Mesendoderm (in vitro differentiated cells): ENCODE measurements around the gene GNAI1.

Experiments
- DNase-seq: peaks from one replicate; pipeline ENCODE4 v3.0.0; 2013
- H2AK5ac ChIP-seq: 2 replicates; pipeline ENCODE4 v1.6.1; 2013; ENCODE audit warnings: low read length, inconsistent platforms
- H2BK120ac ChIP-seq: 2 replicates; pipeline ENCODE4 v1.6.1; 2013; ENCODE audit warnings: low read depth, mild to moderate bottlenecking, low read length, moderate library complexity, mixed read lengths
- H2BK15ac ChIP-seq: replicated peaks from 2 replicates; pipeline ENCODE4 v1.6.1; 2013; ENCODE audit warnings: low read depth, mild to moderate bottlenecking, moderate library complexity
- H2BK5ac ChIP-seq: 2 replicates; pipeline ENCODE4 v1.6.1; 2013; ENCODE audit warnings: low read length, inconsistent platforms
- H3K18ac ChIP-seq: 2 replicates; pipeline ENCODE4 v1.6.1; 2013; ENCODE audit warnings: mild to moderate bottlenecking, low read length, mixed read lengths
- H3K23ac ChIP-seq: one replicate; pipeline ENCODE4 v1.6.1; 2013; ENCODE audit warnings: low read length
- H3K27ac ChIP-seq: 2 replicates; pipeline ENCODE4 v1.5.1; 2013; ENCODE audit warnings: low read depth, mild to moderate bottlenecking, inconsistent platforms, low read length, moderate library complexity
- H3K27me3 ChIP-seq: 2 replicates; pipeline ENCODE4 v1.6.1; 2013; ENCODE audit warnings: low read length, control low read depth, mild to moderate bottlenecking, inconsistent platforms; ENCODE audit not compliant: insufficient read depth, poor library complexity
- H3K36me3 ChIP-seq: 2 replicates; pipeline ENCODE4 v1.6.1; 2013; ENCODE audit warnings: low read length, inconsistent platforms; ENCODE audit not compliant: control insufficient read depth, insufficient read depth
- H3K4ac ChIP-seq: one replicate; pipeline ENCODE4 v1.6.1; 2013; ENCODE audit warnings: low read depth, mild to moderate bottlenecking, low read length, moderate library complexity
- H3K4me1 ChIP-seq: 2 replicates; pipeline ENCODE4 v1.6.1; 2013; ENCODE audit warnings: low read depth, low read length, inconsistent platforms; ENCODE audit not compliant: control insufficient read depth
- H3K4me2 ChIP-seq: 2 replicates; pipeline ENCODE4 v1.6.1; 2013; ENCODE audit warnings: low read length
- H3K4me3 ChIP-seq: 2 replicates; pipeline ENCODE4 v1.5.1; 2013; ENCODE audit warnings: mild to moderate bottlenecking, low read length
- H3K56ac ChIP-seq: one replicate; pipeline ENCODE4 v1.6.1; 2013; ENCODE audit warnings: low read length
- H3K79me1 ChIP-seq: 2 replicates; pipeline ENCODE4 v1.6.1; 2013; ENCODE audit warnings: low read length, inconsistent platforms
- H3K79me2 ChIP-seq: 2 replicates; pipeline ENCODE4 v1.6.1; 2013; ENCODE audit warnings: mild to moderate bottlenecking, low read length; ENCODE audit not compliant: control insufficient read depth, insufficient read depth
- H3K9ac ChIP-seq: 2 replicates; pipeline ENCODE4 v1.6.1; 2013; ENCODE audit warnings: low read length, inconsistent platforms
- H4K5ac ChIP-seq: one replicate; pipeline ENCODE4 v1.6.1; 2013; ENCODE audit warnings: low read length
- H4K8ac ChIP-seq: one replicate; pipeline ENCODE4 v1.6.1; 2013; ENCODE audit warnings: low read depth, mild to moderate bottlenecking, control low read depth, low read length, moderate library complexity
- WGBS: extraction: QIAGEN DNeasy Blood & Tissue Kit; methylation state at CpG from one replicate; pipeline ENCODE4 v1.1.7; 2013; ENCODE audit warnings: low lambda C conversion rate, missing lambda C conversion rate; ENCODE audit not compliant: insufficient coverage; ENCODE audit errors: extremely low coverage; 5-methylcytosine and 5-hydroxymethylcytosine counted together

Gene GNAI1

GRCh38 chr7:80139236-80139635 lies 4.6 kb downstream of the GNAI1 start:
- peaks cover 13% of the 10 kb centered on the region for H3K79me1 ChIP-seq
- H3K9ac ChIP-seq, result no peak overlapping the region
- no peak overlapping the region for H3K56ac ChIP-seq
- H4K5ac ChIP-seq, result no peak overlapping the region
- DNase-seq, result no peak
- no peak overlapping the region for H2BK5ac ChIP-seq
- no peak overlapping the region for H3K18ac ChIP-seq
- H4K8ac ChIP-seq, result no peak overlapping the region
- H3K4me2 ChIP-seq, result no peak overlapping the region
- no peaks in the 10 kb centered on the region for H3K27me3 ChIP-seq
- H3K79me2 ChIP-seq, result peaks cover 58% of the 10 kb centered on the region
- no peak overlapping the region for H2AK5ac ChIP-seq
- no peak overlapping the region for H2BK15ac ChIP-seq
- peaks cover 6% of the 10 kb centered on the region for H3K4me1 ChIP-seq
- H3K4me3 ChIP-seq, result no peak overlapping the region
- H3K27ac ChIP-seq, result no peak overlapping the region
- no peak overlapping the region for H3K4ac ChIP-seq
- no peaks in the 10 kb centered on the region for H3K36me3 ChIP-seq
- no peak overlapping the region for H3K23ac ChIP-seq
- no peak overlapping the region for H2BK120ac ChIP-seq
- WGBS, result no CpG with 5 or more reads among the region's 1 CpG

DNA sequence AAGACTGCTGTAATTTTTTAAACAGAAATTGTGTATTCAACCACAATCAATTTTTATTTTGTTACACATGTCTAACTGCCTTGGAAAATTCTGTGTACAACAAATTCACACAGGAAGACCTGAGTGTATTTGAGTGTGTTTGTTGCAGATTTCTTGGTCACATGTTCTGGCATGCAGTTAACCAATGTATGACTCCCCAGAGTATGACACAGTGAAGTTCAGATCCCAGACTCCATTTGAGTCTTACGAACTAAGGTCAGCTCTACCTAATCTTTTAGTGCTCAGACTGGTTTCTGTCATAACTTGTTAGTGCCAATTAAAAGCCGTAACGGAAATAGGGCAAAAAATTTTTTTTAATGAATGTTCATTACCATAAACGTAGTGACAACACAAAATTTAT lies 5.8 kb downstream of the GNAI1 start:
- H2BK120ac ChIP-seq, result no peak overlapping the region
- no peak overlapping the region for H2BK5ac ChIP-seq
- H3K18ac ChIP-seq, result no peak overlapping the region
- no peak overlapping the region for H3K23ac ChIP-seq
- H2AK5ac ChIP-seq, result no peak overlapping the region
- no peak overlapping the region for H3K9ac ChIP-seq
- no peak overlapping the region for H3K27ac ChIP-seq
- peaks cover 6% of the 10 kb centered on the region for H3K4me1 ChIP-seq
- H3K56ac ChIP-seq, result no peak overlapping the region
- no peak overlapping the region for H4K8ac ChIP-seq
- WGBS, result no CpG with 5 or more reads among the region's 4 CpGs
- no peak overlapping the region for H4K5ac ChIP-seq
- H3K27me3 ChIP-seq, result no peaks in the 10 kb centered on the region
- no peak overlapping the region for H3K4ac ChIP-seq
- H3K36me3 ChIP-seq, result no peaks in the 10 kb centered on the region
- H3K4me2 ChIP-seq, result no peak overlapping the region
- no peak overlapping the region for H2BK15ac ChIP-seq
- DNase-seq, result no peak
- peaks cover 58% of the 10 kb centered on the region for H3K79me2 ChIP-seq
- no peak overlapping the region for H3K4me3 ChIP-seq
- peaks cover 13% of the 10 kb centered on the region for H3K79me1 ChIP-seq

DNA sequence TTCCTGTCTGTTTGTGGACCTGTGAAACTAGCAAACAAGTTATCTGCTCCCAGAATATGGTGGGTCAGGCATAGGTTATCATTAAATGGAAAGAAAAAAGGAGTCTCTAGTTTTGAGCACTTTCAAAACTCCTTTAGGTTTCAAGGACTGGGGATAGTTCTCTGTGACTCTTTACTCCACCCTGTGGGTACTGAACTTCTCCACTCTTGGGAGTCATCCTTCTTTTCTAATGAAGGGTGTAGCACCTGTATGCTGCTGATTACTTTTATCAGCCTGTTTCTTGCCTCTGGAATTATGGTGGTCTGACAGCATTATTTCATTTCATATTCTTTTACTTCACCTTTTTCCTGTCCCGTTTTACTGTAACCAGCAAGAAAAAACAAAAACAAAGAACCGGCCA lies 6.7 kb downstream of the GNAI1 start:
- no peak overlapping the region for H3K4me2 ChIP-seq
- no peak overlapping the region for H4K5ac ChIP-seq
- no peaks in the 10 kb centered on the region for H3K27me3 ChIP-seq
- H3K18ac ChIP-seq, result no peak overlapping the region
- H3K79me1 ChIP-seq, result peaks cover 11% of the 10 kb centered on the region
- H3K36me3 ChIP-seq, result no peaks in the 10 kb centered on the region
- H3K4me1 ChIP-seq, result peaks cover 12% of the 10 kb centered on the region
- DNase-seq, result no peak
- no peak overlapping the region for H3K23ac ChIP-seq
- no peak overlapping the region for H3K56ac ChIP-seq
- H3K79me2 ChIP-seq, result peaks cover 57% of the 10 kb centered on the region
- peak overlapping the region; percentile 28 for H4K8ac ChIP-seq
- H3K4me3 ChIP-seq, result no peak overlapping the region
- no peak overlapping the region for H3K4ac ChIP-seq
- H2BK5ac ChIP-seq, result no peak overlapping the region
- H3K9ac ChIP-seq, result no peak overlapping the region
- no peak overlapping the region for H2BK120ac ChIP-seq
- WGBS, result no CpG with 5 or more reads among the region's 2 CpGs
- no peak overlapping the region for H2AK5ac ChIP-seq
- H2BK15ac ChIP-seq, result no peak overlapping the region
- H3K27ac ChIP-seq, result no peak overlapping the region

DNA sequence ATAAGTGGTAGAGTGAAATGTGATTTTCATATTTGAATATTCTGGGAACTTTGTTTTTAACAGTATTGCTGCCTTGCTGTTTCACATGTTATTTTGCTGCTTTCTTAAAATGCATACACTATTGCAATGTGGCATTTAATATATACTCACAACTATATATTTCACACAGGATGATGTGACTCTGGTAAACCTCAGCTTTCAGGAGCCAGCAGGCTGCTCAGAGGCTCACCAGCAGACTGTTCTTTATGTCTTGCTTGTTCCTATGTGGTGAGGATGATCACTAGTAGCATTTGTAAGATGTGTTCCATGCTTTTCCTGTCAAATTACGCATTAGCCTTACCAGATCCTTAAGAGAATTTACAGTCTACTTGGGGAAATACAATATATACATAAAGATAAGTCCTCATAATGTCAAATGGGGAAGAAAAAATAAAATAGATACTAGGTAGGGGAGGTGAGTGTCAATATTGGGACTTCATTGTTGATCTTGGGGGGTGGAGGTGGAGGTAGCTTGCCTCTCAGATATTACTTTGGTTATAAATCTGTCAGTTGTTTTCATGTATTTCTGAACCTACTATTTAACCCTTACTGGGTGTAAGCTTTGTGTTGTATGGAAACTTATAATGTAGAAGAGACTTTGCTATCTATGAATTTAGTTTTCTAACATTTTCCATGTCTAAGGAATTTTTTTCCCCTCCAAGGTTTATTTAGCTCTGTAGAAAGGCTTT lies 8.4 kb downstream of the GNAI1 start:
- no peak overlapping the region for H2BK120ac ChIP-seq
- H3K27me3 ChIP-seq, result no peaks in the 10 kb centered on the region
- no peak overlapping the region for H3K18ac ChIP-seq
- no peak for DNase-seq
- H3K4me3 ChIP-seq, result no peak overlapping the region
- H3K79me1 ChIP-seq, result peaks cover 8% of the 10 kb centered on the region
- no peak overlapping the region for H3K23ac ChIP-seq
- no peak overlapping the region for H4K5ac ChIP-seq
- WGBS, result no CpG with 5 or more reads among the region's 1 CpG
- no peak overlapping the region for H2BK5ac ChIP-seq
- H3K27ac ChIP-seq, result no peak overlapping the region
- H3K9ac ChIP-seq, result no peak overlapping the region
- no peak overlapping the region for H3K4ac ChIP-seq
- H3K4me2 ChIP-seq, result no peak overlapping the region
- peaks cover 58% of the 10 kb centered on the region for H3K79me2 ChIP-seq
- H3K4me1 ChIP-seq, result peaks cover 9% of the 10 kb centered on the region
- no peak overlapping the region for H2BK15ac ChIP-seq
- H3K56ac ChIP-seq, result no peak overlapping the region
- H3K36me3 ChIP-seq, result no peaks in the 10 kb centered on the region
- no peak overlapping the region for H2AK5ac ChIP-seq
- H4K8ac ChIP-seq, result no peak overlapping the region

- no peak overlapping the region for H3K23ac ChIP-seq
- no peak overlapping the region for H3K9ac ChIP-seq
- H2BK5ac ChIP-seq, result no peak overlapping the region
- H2BK15ac ChIP-seq, result no peak overlapping the region
- DNase-seq, result peak; percentile 79
- no peak overlapping the region for H3K4ac ChIP-seq
- H3K18ac ChIP-seq, result no peak overlapping the region
- H3K36me3 ChIP-seq, result no peaks in the 10 kb centered on the region
- H3K79me2 ChIP-seq, result peaks cover 51% of the 10 kb centered on the region
- H2BK120ac ChIP-seq, result no peak overlapping the region
- H3K4me1 ChIP-seq, result peaks cover 9% of the 10 kb centered on the region
- no peak overlapping the region for H2AK5ac ChIP-seq
- H3K4me3 ChIP-seq, result no peak overlapping the region
- peaks cover 2% of the 10 kb centered on the region for H3K79me1 ChIP-seq
- no peak overlapping the region for H4K8ac ChIP-seq
- no peak overlapping the region for H3K27ac ChIP-seq
- no peak overlapping the region for H4K5ac ChIP-seq
- H3K4me2 ChIP-seq, result no peak overlapping the region
- H3K56ac ChIP-seq, result no peak overlapping the region
- H3K27me3 ChIP-seq, result no peaks in the 10 kb centered on the region
- no CpG with 5 or more reads among the region's 3 CpGs for WGBS
Observed at GRCh38 chr7:80145780-80146422, 11.3 kb downstream of the GNAI1 start.
